Lower lobe of right lung (tissue), 2 donors: Measurements from ENCODE around the gene GGNBP2. TPM values are rescaled to one million over a fixed set of nuclear protein-coding genes. Genes with fewer than 3 reads are reported as not detected.

Experiments used
- ATAC-seq, 2 donors: fragments of 200-7000 bp; cut with Tn5 transposase; one replicate each; pipeline ENCODE4 v1.9.1; 2020 to 2022; ENCODE audit warnings: mild to moderate bottlenecking in 2 of 2, moderate library complexity in 2 of 2
- DNase-seq: peaks from one replicate; pipeline ENCODE4 v3.0.0-alpha.2; 2020
- H3K27ac ChIP-seq: fragments of 200-600 bp; one replicate; pipeline ENCODE4 v1.8.0; 2022
- H3K27me3 ChIP-seq: fragments of 200-600 bp; one replicate; pipeline ENCODE4 v1.8.0; 2022; ENCODE audit warnings: low read depth
- H3K36me3 ChIP-seq: fragments of 200-600 bp; one replicate; pipeline ENCODE4 v1.8.0; 2022; ENCODE audit warnings: mild to moderate bottlenecking
- H3K4me1 ChIP-seq: fragments of 200-600 bp; one replicate; pipeline ENCODE4 v1.8.0; 2022
- H3K4me3 ChIP-seq: fragments of 200-600 bp; one replicate; pipeline ENCODE4 v1.8.0; 2022; ENCODE audit warnings: mild to moderate bottlenecking
- H3K9me3 ChIP-seq: fragments of 200-600 bp; one replicate; pipeline ENCODE4 v1.8.0; 2022
- intact Hi-C: fragments of 100-400 bp; cut with DNase I; formaldehyde crosslinking; loops from one replicate; pipeline ENCODE4 v1.11.0; 2022
- total RNA-seq: library from RNA; stranded (reverse); fragmentation: NEBNext Ultra II Directional; extraction: Animal tissue kit (Norgen Biotek cat#: 25700); gene quantifications from one replicate; pipeline ENCODE4 v1.2.1, GENCODE V29; 2021
- TF ChIP-seq, protein P1 (sequence below): fragments of 200-600 bp; IDR thresholded peaks from one replicate; pipeline ENCODE4 v1.8.0; 2022; ENCODE audit warnings: antibody characterized with exemption, mild to moderate bottlenecking
- donor health status: DM: no; HTN: yes; CAD: no; lungs with severe emphysema.

Gene GGNBP2
- total RNA-seq, 1 donor from 2014 or later: 74.8 TPM

DNA sequence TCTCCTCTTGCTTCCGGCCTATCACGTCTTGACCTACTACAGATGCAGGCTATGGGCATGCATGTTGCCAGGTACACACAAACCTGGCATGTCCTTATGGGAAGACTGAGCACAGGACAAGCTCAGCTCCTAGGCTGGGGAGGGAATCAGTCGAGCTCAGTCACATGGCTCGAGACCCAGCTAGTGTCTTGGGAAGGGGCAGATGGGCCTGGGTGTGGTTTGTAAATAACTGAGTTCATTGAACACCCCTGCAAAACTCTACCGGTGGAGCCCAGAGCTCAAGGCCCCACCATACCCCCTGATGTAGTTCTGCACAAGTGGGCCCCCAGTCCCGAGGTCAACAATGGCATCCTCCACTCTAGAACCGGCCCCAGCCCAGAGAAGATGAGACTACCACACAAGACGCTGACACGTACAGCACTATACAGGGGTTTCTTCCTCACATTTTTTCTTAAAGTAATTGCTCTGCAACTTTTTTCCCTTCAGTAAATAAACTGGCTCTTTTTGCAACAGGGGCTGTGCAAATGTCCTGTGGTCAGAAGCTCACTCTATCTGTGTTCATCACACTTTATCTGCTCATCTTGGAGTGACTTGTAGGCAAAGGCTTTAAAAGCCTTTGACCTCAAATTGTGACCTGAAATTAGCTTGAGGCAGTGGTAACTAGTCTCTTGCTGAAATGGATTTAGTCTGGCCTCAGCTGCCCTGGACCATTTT is 35.3 kb upstream of the GGNBP2 start:
- ATAC-seq: no peak
- Histone ChIP-seq H3K4me1 (no peaks in the 10 kb centered on the region), H3K27ac (no peak overlapping the region), H3K9me3 (no peaks in the 10 kb centered on the region), H3K4me3 (no peak overlapping the region), H3K27me3 (no peaks in the 10 kb centered on the region), H3K36me3 (peaks cover 60% of the 10 kb centered on the region)
- DNase-seq: no peak
- TF ChIP-seq, protein P1, sequence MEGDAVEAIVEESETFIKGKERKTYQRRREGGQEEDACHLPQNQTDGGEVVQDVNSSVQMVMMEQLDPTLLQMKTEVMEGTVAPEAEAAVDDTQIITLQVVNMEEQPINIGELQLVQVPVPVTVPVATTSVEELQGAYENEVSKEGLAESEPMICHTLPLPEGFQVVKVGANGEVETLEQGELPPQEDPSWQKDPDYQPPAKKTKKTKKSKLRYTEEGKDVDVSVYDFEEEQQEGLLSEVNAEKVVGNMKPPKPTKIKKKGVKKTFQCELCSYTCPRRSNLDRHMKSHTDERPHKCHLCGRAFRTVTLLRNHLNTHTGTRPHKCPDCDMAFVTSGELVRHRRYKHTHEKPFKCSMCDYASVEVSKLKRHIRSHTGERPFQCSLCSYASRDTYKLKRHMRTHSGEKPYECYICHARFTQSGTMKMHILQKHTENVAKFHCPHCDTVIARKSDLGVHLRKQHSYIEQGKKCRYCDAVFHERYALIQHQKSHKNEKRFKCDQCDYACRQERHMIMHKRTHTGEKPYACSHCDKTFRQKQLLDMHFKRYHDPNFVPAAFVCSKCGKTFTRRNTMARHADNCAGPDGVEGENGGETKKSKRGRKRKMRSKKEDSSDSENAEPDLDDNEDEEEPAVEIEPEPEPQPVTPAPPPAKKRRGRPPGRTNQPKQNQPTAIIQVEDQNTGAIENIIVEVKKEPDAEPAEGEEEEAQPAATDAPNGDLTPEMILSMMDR: no peak
- intact Hi-C loops: no loop called here

DNA sequence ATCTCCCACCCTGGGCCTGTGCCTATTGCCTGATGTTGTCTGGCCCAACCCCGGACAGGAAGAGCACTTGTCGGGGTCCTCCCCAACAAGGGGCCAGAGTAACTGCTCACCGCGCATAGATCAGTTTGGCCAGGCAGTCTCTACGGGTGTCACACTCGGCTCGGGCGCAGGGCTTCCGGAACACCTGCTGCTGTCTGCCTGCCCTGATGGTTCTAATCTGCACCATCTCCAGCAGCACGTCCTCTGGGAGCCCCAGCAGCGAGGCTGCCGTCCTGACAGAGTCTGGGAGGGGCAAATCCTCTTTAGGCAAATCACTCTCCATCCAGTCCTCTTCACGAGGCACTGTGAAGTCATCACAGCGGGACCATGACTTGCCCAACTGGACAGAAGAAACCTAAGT is 34.1 kb upstream of the GGNBP2 start:
- no peak overlapping the region for H3K4me3 ChIP-seq
- H3K4me1 ChIP-seq: no peaks in the 10 kb centered on the region
- DNase-seq (no peak), ATAC-seq (no peak)
- intact Hi-C loops: no loop called here
- H3K9me3 ChIP-seq: no peaks in the 10 kb centered on the region
- no peaks in the 10 kb centered on the region for H3K27me3 ChIP-seq
- TF ChIP-seq, protein P1: no peak
- H3K27ac ChIP-seq: no peak overlapping the region
- peaks cover 59% of the 10 kb centered on the region for H3K36me3 ChIP-seq

DNA sequence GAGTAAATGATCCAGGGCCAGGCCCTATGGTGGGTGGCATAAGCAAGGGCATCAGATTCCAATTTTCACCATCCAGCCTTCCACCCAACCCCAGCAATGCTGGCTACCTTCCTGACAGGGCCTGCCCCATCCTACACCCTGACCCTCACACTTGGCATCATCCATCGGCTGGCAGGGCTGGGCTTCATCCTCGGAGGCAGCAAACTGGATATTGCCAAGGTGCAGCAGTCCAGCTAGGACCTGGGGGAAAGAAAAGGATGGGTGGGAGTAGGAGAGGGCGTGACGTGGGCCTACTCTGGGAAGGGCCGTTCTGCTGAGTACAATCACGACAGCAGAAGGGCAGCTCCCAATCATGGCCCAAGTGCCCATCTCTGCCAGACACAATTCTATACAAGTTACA is 33.5 kb upstream of the GGNBP2 start:
- H3K9me3 ChIP-seq: no peaks in the 10 kb centered on the region
- TF ChIP-seq, protein P1: no peak
- H3K27ac ChIP-seq: no peak overlapping the region
- intact Hi-C loops: no loop called here
- H3K4me3 ChIP-seq: no peak overlapping the region
- H3K27me3 ChIP-seq: no peaks in the 10 kb centered on the region
- H3K36me3 ChIP-seq: peaks cover 60% of the 10 kb centered on the region
- no peaks in the 10 kb centered on the region for H3K4me1 ChIP-seq
- DNase-seq: no peak
- no peak for ATAC-seq

DNA sequence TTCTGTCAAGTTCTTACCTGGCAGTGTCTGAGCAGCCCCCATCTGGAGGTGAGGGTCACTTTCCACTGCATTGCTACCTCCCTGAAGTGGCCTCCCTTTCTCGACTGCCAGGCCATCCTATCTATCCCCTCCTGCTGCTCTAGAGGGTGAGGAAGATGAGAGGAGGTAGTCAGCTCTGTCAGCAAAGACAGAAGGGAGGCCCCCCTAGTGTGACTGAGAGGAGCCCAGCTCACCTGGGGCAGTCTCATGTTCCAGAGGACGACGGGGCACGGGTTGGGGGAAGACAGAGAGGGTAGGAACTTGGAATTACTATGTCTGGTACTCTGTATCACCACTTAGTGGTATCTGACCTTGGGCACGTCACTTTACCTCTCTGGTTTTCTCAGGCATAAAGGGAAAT is 32.1 kb upstream of the GGNBP2 start:
- DNase-seq (no peak), ATAC-seq (no peak)
- TF ChIP-seq, protein P1: no peak
- Histone ChIP-seq H3K27ac (no peak overlapping the region), H3K4me3 (no peak overlapping the region), H3K4me1 (no peaks in the 10 kb centered on the region), H3K27me3 (no peaks in the 10 kb centered on the region), H3K36me3 (peaks cover 53% of the 10 kb centered on the region), H3K9me3 (no peaks in the 10 kb centered on the region)
- intact Hi-C loops: no loop called here

DNA sequence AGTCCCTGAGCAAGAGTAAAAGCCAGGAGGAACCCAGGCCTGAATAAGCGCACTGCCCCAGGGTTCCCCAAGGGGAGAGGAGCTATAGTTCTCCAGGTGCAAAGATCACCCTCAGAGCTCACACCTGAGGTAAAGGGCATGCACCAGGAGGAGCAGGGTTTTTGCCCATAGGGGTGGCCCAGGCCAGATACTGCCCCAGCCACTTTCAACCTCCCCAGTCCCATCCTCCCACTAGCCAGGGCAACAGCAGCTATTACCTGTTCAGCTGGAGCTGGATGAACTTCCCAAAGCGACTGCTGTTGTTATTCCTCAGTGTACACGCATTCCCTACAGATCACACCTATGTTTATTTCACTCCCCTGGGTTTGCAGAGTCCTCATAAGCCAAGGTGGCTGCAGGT is 29.9 kb upstream of the GGNBP2 start:
- ATAC-seq (no peak), DNase-seq (no peak)

More for the DNA sequence above, 29.9 kb upstream of the GGNBP2 start:
- H3K36me3 ChIP-seq: peaks cover 56% of the 10 kb centered on the region
- TF ChIP-seq, protein P1: no peak
- H3K27ac ChIP-seq: no peak overlapping the region
- no peaks in the 10 kb centered on the region for H3K9me3 ChIP-seq
- H3K4me3 ChIP-seq: no peak overlapping the region
- no peaks in the 10 kb centered on the region for H3K27me3 ChIP-seq
- intact Hi-C loops: no loop called here
- H3K4me1 ChIP-seq: no peaks in the 10 kb centered on the region
